ENCODE measurements around the gene CTDNEP1.

CTDNEP1 gene

GRCh38 chr17:7232114-7232513 is 19.4 kb downstream of the CTDNEP1 start:
- H3K27me3 ChIP-seq (replicated peaks; ENCODE audit: control insufficient read depth, insufficient read depth, low read length) = no peaks in the 10 kb centered on the region
- no peak overlapping the region for H3K4me3 ChIP-seq (replicated peaks; ENCODE audit: low read depth, low read length)
- peaks cover 37% of the 10 kb centered on the region for H3K36me3 ChIP-seq (ENCODE audit: control insufficient read depth, insufficient read depth, low read length)
- TF ChIP-seq, protein P1, sequence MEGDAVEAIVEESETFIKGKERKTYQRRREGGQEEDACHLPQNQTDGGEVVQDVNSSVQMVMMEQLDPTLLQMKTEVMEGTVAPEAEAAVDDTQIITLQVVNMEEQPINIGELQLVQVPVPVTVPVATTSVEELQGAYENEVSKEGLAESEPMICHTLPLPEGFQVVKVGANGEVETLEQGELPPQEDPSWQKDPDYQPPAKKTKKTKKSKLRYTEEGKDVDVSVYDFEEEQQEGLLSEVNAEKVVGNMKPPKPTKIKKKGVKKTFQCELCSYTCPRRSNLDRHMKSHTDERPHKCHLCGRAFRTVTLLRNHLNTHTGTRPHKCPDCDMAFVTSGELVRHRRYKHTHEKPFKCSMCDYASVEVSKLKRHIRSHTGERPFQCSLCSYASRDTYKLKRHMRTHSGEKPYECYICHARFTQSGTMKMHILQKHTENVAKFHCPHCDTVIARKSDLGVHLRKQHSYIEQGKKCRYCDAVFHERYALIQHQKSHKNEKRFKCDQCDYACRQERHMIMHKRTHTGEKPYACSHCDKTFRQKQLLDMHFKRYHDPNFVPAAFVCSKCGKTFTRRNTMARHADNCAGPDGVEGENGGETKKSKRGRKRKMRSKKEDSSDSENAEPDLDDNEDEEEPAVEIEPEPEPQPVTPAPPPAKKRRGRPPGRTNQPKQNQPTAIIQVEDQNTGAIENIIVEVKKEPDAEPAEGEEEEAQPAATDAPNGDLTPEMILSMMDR (IDR thresholded peaks at IDR 0.05; ENCODE audit: insufficient read depth, low read length, poor library complexity, severe bottlenecking) = no peak
- no peak for DNase-seq (ENCODE audit: extremely low read depth, insufficient read length)

DNA sequence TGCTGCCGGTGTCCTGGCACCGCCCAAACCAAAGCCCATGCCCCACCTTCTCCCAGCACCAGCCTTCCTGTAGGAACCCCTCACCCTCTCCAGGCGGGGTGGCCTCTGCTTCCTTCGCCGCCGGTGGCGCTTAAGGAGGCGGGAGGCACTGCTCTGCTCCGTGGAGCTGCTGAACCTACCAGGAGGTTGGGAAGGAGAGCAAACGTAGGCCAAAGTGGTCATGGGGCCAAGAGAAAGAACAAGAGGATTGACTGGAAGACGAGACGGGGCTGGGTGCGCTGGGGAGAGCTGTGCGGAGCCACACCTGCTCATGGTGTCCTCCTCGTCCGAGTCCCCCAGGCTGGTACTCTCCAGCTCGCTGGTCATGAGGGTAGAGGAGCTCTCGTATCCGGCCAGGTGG is 22.0 kb downstream of the CTDNEP1 start:
- TF ChIP-seq, protein P1 (IDR thresholded peaks at IDR 0.05; ENCODE audit: insufficient read depth, low read length, poor library complexity, severe bottlenecking) = no peak
- DNase-seq (ENCODE audit: extremely low read depth, insufficient read length) = no peak
- Histone ChIP-seq H3K36me3 (ENCODE audit: control insufficient read depth, insufficient read depth, low read length) (peaks cover 32% of the 10 kb centered on the region), H3K4me3 (replicated peaks; ENCODE audit: low read depth, low read length) (no peak overlapping the region), H3K27me3 (replicated peaks; ENCODE audit: control insufficient read depth, insufficient read depth, low read length) (no peaks in the 10 kb centered on the region)

DNA sequence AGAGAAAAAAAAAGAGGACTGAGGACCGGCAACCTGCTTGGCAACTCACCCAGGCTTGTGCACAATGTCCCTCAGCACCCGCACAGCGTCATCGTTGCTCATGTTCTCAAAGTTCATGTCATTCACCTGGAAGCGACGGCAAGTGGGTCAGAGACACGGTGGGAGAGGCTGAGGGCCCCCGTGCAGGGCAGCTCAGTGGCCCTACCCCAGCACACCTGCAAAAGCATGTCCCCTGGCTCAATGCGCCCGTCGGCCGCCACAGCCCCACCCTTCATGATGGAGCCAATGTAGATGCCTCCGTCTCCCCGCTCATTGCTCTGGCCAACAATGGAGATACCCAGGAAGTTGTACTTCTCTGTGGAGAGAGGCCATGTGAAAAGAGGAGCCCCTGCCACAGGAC is 22.6 kb downstream of the CTDNEP1 start:
- Histone ChIP-seq H3K4me3 (replicated peaks; ENCODE audit: low read depth, low read length) (no peak overlapping the region), H3K27me3 (replicated peaks; ENCODE audit: control insufficient read depth, insufficient read depth, low read length) (no peaks in the 10 kb centered on the region), H3K36me3 (ENCODE audit: control insufficient read depth, insufficient read depth, low read length) (peaks cover 37% of the 10 kb centered on the region)
- no peak for DNase-seq (ENCODE audit: extremely low read depth, insufficient read length)
- TF ChIP-seq, protein P1 (IDR thresholded peaks at IDR 0.05; ENCODE audit: insufficient read depth, low read length, poor library complexity, severe bottlenecking) = no peak

DNA sequence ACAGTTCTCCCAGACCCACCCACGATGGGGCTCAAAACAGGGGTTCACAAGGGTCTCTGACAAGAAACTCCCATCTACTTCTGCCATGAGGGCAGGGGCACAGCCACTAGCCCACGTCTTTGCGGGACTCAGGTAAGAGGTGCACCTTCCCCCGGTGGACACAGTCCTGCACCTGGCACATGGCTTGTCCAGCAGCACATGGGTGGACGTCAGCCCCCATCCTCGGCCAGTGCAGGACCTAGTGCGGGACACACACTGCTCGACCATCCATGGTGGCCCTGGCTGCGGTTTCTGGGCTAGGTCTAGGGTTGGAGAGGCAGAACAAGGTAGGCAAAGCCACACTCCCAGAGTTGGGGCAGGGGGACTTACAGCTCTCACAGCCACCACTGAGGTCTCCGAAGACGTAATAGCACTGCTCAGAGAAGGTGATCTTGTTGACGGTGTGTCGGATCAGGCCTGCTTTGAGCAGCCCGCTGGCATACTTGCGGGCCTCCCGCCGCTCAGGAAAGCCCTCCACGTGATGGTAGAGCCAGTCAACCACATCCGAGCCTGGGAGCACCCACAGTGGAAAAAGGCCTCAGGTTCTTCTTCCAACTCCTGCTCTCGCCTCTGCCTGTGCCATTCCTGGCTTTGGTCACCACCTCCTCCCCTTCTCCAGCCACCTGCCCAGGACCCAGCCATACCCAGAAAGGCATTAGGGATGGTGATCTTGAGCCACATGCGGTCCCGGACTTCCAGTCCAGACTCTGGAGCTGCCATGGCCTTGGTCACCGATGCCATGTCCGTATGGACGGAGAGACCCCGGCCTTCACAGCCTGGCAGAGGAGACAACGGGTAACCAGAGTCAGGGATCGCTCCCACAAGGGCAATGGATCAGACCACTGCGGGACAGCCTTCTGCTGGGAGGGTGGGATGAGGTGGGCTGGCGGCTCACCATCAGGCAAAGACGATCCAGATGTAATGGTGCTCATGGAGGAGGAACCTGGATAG is 24.5 kb downstream of the CTDNEP1 start:
- no peak for DNase-seq (ENCODE audit: extremely low read depth, insufficient read length)
- Histone ChIP-seq H3K27me3 (replicated peaks; ENCODE audit: control insufficient read depth, insufficient read depth, low read length) (no peaks in the 10 kb centered on the region), H3K36me3 (ENCODE audit: control insufficient read depth, insufficient read depth, low read length) (peaks cover 48% of the 10 kb centered on the region), H3K4me3 (replicated peaks; ENCODE audit: low read depth, low read length) (no peak overlapping the region)
- TF ChIP-seq, protein P1 (IDR thresholded peaks at IDR 0.05; ENCODE audit: insufficient read depth, low read length, poor library complexity, severe bottlenecking) = no peak

GRCh38 chr17:7225711-7226331 is 25.7 kb downstream of the CTDNEP1 start:
- peaks cover 48% of the 10 kb centered on the region for H3K36me3 ChIP-seq (ENCODE audit: control insufficient read depth, insufficient read depth, low read length)
- no peak overlapping the region for H3K4me3 ChIP-seq (replicated peaks; ENCODE audit: low read depth, low read length)
- TF ChIP-seq, protein P1 (IDR thresholded peaks at IDR 0.05; ENCODE audit: insufficient read depth, low read length, poor library complexity, severe bottlenecking) = no peak
- no peaks in the 10 kb centered on the region for H3K27me3 ChIP-seq (replicated peaks; ENCODE audit: control insufficient read depth, insufficient read depth, low read length)
- DNase-seq (ENCODE audit: extremely low read depth, insufficient read length) = no peak

Measured in GM06990 (cell line).